DOHH2 (cell line): Measurements from ENCODE around the gene LDAF1.

Experiments used
- EZH2phosphoT487 ChIP-seq: fragments of 200-600 bp; sonication (generic); IDR thresholded peaks from 2 replicates; pipeline ENCODE4 v1.6.1; 2017; ENCODE audit warnings: borderline replicate concordance, mild to moderate bottlenecking, antibody characterized with exemption, low read length, moderate library complexity, mixed read lengths
- TF ChIP-seq, protein P1 (sequence below): fragments of 200-600 bp; sonication (generic); IDR thresholded peaks from one replicate; pipeline ENCODE4 v1.5.1; 2014; ENCODE audit warnings: antibody characterized with exemption, mild to moderate bottlenecking, low read depth, low read length; ENCODE audit not compliant: poor library complexity, severe bottlenecking

GRCh38 chr16:21175397-21175796, 16.9 kb downstream of the LDAF1 start:
- TF ChIP-seq, protein P1, sequence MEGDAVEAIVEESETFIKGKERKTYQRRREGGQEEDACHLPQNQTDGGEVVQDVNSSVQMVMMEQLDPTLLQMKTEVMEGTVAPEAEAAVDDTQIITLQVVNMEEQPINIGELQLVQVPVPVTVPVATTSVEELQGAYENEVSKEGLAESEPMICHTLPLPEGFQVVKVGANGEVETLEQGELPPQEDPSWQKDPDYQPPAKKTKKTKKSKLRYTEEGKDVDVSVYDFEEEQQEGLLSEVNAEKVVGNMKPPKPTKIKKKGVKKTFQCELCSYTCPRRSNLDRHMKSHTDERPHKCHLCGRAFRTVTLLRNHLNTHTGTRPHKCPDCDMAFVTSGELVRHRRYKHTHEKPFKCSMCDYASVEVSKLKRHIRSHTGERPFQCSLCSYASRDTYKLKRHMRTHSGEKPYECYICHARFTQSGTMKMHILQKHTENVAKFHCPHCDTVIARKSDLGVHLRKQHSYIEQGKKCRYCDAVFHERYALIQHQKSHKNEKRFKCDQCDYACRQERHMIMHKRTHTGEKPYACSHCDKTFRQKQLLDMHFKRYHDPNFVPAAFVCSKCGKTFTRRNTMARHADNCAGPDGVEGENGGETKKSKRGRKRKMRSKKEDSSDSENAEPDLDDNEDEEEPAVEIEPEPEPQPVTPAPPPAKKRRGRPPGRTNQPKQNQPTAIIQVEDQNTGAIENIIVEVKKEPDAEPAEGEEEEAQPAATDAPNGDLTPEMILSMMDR, result no peak
- no peak for TF ChIP-seq EZH2phosphoT487
